HG02763 (cell line): ENCODE results near the gene HENMT1.
"Not testable (repeated sequence)": the region's sequence is repeated elsewhere in the genome, so short reads cannot be mapped to it uniquely, and the experiment has no call there.

Experiments used
- ATAC-seq: cut with Tn5 transposase; IDR thresholded peaks from one replicate; pipeline ENCODE4 v1.9.1; 2021; ENCODE audit warnings: mild to moderate bottlenecking, moderate library complexity; ENCODE audit not compliant: unreplicated experiment

HENMT1 gene

GRCh38 chr1:108671143-108671542 lies 10.2 kb upstream of the HENMT1 start:
- ATAC-seq, result no peak

- ATAC-seq, result no peak
Measured at GRCh38 chr1:108670131-108670773, 9.4 kb upstream of the HENMT1 start.

GRCh38 chr1:108669679-108670078 lies 8.8 kb upstream of the HENMT1 start:
- ATAC-seq, result no peak

- no peak for ATAC-seq
Measured at GRCh38 chr1:108668777-108669176, 7.9 kb upstream of the HENMT1 start.

GRCh38 chr1:108667422-108667821 lies 6.5 kb upstream of the HENMT1 start:
- ATAC-seq, result not testable (repeated sequence)

GRCh38 chr1:108665771-108666170 lies 4.9 kb upstream of the HENMT1 start:
- no peak for ATAC-seq

- ATAC-seq, result no peak
Measured at GRCh38 chr1:108665067-108665466, 4.2 kb upstream of the HENMT1 start.

GRCh38 chr1:108664481-108664880 lies 3.6 kb upstream of the HENMT1 start:
- ATAC-seq, result no peak

- ATAC-seq, result no peak
Measured at GRCh38 chr1:108663074-108663473, 2.2 kb upstream of the HENMT1 start.

GRCh38 chr1:108657356-108658080 lies 3.4 kb downstream of the HENMT1 start:
- no peak for ATAC-seq

- ATAC-seq, result no peak
Measured at GRCh38 chr1:108653431-108654105, 7.3 kb downstream of the HENMT1 start.

- ATAC-seq, result no peak
Measured at GRCh38 chr1:108646648-108647269, 14.1 kb downstream of the HENMT1 start.

- ATAC-seq, result no peak
Measured at GRCh38 chr1:108646265-108646647, 14.6 kb downstream of the HENMT1 start.

- no peak for ATAC-seq
Measured at GRCh38 chr1:108645564-108646184, 15.2 kb downstream of the HENMT1 start.

- ATAC-seq, result no peak
Measured at GRCh38 chr1:108644984-108645383, 15.9 kb downstream of the HENMT1 start.

GRCh38 chr1:108643492-108644335 lies 17.2 kb downstream of the HENMT1 start:
- ATAC-seq, result no peak

GRCh38 chr1:108640863-108641262 lies 20.0 kb downstream of the HENMT1 start:
- ATAC-seq, result not testable (repeated sequence)

- no peak for ATAC-seq
Measured at GRCh38 chr1:108639899-108640560, 20.9 kb downstream of the HENMT1 start.

GRCh38 chr1:108636876-108637275 lies 24.0 kb downstream of the HENMT1 start:
- no peak for ATAC-seq

- no peak for ATAC-seq
Measured at GRCh38 chr1:108634521-108634920, 26.4 kb downstream of the HENMT1 start.
